NCI-H1105 treated with DMSO at 0.1 percent for 48 hours (cell line): Measurements from ENCODE around the gene KDELR1.
"Not testable (repeated sequence)": the region's sequence is repeated elsewhere in the genome, so short reads cannot be mapped to it uniquely, and the experiment has no call there.

Experiments
- DNase-seq: peaks from one replicate; lab custom pipeline; 2025; lab: John Stamatoyannopoulos, UW

The KDELR1 gene

DNA sequence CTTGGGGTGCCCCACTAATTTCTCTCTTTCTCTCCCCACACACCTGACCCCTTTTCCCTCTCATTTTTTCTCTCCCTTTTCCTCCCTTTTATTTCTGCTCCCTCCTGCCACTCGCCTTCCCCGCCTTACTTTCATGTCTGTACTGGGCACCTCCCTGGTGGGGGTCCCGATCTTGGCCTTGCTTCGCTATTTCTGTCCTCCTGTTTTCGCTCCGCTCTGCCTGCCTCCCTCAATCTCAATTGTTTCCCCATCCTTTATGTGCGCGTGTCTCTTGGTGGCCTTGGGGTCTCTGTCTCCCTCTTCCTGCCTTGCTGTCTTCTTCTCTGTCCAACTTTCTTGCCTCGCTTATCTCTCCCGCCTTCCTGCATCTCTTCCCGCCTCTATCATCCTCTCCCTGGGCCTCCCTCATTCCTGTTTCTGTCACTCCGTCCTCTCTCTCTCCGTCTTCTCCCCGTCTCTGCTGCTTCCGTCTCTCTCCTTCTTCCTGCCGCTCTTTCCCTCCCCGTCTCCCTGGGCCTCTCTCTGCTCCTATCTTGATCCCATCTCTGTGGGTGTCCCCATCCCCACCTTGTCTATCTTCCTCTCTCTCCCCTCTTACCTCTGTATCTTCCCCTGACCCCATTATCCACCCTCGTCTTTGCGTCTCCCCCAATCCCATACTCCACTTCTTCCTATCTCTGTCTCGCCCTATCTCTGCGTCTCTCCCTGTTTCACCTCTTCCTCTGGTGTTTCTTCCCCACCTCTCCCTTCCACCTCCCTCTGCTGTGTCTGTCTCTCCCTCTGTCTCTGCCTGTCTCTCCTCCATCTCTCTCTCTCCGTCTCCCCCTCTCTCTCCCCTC is 6.1 kb upstream of the KDELR1 start:
- no peak for DNase-seq

DNA sequence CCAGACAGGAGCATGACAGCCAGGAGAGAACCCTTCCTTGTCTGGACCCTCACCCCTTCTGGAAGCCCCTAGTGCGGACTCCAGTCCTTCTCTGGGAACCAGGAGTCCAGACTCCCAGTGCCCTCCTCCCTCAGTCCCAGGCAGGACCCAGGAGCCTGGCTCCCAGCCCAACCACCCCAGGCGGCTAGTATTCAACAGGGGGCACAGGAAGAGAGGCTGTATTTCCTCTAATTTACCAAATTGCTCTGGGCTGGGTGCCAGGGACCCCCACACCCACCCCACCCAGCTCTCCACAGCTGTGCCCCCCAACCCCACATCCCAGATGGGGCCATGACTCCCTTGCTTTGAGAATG is 5.4 kb upstream of the KDELR1 start:
- DNase-seq = no peak

DNA sequence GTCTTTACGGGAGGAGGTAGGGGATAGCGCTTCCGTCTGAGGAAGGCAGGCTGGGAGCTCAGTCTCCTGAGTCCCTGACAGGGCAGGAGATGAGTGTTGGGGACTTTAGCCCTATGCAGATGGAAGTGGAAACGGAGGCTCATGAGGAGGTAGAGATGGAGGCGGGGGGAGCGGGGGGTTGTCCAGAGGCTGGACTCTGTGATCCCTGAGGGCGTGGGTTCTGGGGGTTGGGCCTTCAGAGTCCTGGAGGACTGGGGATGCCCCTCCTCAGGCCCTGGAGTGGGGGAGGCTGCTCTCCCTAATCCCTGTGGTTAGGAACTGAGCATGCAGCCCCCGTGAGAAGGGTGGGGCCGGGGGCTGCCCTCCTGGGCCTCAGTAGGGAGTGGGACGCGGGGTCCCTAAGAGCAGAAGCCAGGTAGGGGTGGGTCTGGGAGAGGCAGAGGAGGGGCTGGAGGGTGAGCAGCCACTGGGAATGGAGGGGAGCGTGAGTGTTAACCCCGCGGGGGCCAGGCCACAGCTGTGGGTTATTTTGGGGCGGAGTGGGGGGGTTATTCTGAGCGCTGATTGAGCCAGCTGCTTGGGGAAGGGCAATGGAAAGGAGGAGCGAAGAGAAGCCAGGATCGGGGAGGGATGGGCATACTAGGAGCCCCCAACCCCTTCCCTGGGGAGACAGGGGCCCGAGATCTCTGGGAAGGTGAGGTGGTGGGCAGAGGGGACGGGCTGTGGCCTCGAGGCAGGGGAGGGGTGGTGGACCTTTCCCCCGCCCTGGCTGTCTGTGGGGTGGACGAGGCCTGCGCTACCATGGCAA is 4.9 kb upstream of the KDELR1 start:
- no peak for DNase-seq

DNA sequence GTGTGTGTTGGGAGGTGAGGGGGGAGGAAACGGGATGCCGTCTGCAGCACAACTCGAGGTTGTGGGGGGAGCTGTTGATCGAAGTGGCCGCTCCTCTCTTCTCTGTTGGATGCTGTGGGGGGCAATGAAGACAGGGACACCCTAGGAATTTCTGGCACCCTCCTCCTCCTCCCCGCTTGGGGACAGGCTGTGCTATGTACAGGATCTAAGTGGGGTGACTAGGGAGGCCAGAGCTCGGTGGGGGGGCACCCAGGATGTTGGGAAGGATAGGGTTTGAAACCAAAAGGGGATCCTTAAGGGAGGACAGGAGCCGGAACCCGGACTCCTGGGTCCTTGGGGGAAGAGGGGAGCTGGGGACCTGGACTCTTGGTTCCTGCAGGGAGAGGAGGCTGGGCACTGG is 4.1 kb upstream of the KDELR1 start:
- DNase-seq = no peak

DNA sequence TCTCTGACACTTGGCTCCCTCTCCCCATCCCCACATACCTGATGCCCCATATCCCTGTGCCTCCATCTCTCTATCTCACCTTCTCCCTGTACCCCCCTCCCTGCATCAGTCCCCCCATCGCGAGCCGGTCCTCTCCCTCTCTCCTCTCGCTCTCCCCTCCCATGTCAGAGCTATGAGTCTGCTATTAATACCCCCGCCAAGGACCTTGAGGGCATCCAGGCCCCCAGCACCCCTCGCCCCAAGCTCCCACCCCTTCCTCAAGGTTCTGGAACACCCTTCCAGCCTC is 3.8 kb upstream of the KDELR1 start:
- DNase-seq = no peak

DNA sequence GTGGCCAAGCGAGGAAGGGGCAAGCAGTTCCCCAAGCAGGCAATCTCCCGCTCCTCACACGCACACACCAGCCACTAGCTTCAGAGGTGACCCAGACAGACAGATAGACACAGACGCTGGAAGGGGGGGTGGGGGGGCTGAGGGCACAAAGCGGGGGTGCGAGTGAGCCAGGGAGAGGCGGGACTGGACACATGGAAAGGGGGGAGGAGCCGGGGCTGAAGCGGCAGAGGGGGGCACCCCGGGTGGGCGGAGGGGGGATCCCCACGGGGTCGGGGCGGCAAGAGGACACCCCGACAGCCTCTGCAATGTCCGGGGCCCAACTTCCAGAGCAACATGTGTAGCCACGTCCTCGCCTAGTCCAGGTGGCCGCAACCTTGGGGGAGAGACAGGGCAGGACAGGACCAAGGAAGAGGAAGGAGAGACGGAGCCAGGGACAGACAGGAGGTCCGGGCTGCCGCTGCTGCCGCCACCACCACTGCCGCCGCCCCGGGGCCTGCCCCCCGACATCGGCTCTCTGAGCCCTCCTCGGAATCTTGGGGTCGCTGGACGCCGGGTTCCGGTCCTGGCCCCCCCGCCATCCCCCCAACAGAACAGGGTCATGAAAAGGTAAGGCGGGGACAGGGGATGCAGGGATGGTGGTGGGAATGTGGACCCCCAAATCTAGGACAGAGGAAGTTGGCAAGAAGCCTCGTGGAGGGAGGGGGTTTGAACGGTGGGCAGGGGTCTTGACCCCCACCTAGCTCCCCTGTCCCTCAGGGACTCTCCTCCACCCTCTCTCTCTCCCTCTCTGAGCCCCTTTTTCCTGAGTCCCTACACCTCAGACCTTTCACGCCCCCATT is 3.2 kb upstream of the KDELR1 start:
- DNase-seq = no peak

DNA sequence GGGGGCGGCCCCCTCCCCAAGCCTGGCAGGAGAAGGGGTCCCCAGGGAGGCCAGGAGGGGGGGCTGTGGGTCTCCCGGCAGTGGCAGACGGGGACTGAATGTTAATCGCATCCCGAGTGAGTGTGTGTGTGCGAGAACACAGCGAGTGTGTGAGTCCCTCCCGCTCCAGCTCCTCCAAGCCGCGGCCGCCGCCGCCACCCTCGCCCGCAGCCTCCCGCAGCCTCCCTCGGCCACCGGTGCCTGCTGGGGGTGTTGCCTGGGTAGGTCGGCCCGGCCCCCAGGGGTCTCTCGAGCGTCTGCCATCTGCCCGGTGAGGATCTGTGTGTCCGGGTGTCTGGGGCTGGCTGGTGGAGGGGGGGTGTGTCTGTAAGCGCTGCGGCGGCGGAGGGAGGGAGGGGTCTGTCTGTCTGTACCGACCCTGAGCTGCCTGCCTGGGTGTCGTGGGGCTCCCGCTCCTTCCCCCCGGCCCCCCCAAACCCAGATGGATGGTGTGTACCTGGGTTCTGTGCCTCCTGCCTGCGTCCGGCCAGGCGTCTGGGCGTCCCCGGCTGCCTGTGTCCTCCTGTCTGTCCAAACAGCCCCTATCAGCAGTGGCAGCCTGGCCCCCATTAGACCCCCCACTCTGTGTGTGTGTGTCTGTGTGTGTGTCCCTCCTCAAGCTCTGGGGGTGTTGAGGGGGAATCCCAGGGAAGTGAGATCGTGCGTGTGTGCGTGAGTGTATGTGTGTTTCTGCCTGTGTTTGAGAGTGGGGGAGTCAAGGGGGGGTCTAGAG is 2.4 kb upstream of the KDELR1 start, which contains the start of gene GRIN2D:
GRIN2D (plus strand) TSS at position 110 of the 772 bp plus-strand sequence. CDS start 4,725 bp downstream, outside the sequence.
- no peak for DNase-seq

DNA sequence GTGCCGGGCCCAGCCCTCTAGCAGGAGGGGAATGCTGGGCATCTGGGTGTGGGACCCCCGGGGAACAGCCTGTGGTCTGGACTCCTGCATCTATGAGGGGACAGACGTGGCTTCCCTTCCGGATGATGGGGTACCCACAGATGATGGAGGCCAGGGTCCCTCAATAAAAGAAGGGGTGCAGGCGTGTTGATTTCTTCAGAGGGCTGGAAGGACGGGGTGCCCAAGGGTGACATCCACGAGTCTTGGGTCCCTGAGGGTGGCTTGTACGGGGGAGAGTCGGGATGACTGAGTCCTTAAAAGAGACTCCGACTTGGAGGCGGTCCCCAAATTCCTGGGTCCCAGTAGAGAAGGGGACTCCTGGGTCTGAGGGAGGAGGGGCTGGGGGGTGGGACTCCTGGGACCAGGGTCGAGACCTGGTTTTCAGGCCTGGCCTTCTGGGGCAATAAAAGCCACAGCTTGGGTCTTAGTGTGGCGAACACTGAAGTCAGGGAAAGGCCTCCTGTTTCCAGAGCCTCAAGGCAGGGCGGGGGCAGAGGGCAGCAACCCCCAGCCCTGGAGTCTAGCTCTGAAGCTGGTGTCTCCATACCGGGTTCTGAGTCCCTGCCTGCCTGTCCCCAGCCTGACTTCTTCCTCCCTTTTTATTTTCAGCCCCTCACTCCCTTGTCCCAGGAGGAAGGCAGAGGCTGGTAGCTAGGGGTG is 1.7 kb upstream of the KDELR1 start:
- DNase-seq = no peak

DNA sequence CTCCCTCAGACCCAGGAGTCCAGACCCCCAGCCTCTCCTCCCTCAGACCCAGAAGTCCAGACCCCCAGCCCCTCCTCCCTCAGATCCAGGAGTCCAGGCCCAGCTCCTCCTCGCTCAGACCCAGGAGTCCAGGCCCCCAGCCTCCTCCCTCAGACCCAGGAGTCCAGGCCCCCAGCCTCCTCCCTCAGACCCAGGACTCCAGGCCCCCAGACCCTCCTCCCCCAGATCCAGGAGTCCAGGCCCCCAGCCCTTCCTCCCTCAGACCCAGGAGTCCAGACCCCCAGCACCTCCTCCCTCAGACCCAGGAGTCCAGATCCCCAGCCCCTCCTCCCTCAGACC is 624 bp upstream of the KDELR1 start:
- not testable (repeated sequence) for DNase-seq

DNA sequence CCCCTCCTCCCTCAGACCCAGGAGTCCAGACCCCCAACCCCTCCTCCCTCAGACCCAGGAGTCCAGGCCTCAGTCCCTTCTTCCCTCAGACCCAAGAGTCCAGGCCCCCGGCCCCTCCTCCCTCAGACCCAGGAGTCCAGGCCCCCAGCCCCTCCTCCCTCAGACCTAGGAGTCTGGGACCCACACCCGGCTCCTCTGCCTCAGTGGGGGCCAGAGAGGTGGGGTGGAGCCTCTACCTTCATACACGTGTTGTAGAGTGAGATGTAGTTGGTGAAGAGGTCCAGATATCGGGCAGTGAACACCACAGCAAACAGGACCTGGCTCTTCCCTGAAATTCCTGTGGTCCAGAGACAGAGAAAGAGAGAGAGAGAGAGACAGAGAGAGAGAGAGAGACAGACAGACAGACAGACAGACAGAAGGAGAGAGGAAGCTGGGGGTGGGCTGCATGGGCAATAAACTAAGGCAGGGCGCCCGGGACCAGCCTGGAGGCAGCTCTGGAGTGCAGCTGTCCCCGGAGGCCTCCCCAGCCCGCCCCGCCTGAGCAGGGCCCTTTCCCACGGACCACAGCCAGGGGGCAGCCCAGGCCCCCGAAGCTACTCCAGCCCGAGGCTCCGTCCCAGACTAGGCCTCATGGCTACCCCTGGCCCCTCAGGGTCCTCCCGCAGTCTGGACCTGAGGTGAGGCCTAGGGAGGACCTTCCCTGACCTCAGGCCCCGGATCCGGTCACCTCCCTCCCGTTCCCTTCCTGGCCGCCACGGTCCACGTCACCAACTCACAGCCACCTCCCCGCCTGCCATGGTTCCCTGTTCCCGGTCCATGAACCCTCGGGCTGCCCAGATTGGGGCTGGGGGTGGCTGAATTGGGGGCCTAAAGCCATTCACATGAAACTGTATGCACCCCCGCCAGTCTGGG is 907 bp downstream of the KDELR1 start:
- peak; percentile 37 for DNase-seq

DNA sequence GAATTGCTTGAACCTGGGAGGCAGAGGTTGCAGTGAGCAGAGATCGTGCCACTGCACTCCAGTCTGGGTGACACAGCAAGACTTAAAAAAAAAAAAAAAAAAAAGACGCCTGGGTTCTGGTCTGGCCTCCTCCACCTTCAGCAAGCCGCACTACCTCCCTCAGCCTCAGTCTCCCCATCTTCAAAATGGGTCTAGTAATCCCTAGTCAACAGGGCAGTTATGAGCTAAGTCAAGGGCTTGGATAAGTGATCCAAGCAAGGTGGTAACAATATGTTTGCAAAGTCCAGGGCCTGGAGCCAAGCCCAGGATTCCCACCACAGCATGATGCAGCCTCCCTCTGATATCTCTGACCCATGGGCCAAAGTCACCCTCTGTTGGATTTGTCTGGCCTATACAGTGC is 4.4 kb downstream of the KDELR1 start:
- no peak for DNase-seq

DNA sequence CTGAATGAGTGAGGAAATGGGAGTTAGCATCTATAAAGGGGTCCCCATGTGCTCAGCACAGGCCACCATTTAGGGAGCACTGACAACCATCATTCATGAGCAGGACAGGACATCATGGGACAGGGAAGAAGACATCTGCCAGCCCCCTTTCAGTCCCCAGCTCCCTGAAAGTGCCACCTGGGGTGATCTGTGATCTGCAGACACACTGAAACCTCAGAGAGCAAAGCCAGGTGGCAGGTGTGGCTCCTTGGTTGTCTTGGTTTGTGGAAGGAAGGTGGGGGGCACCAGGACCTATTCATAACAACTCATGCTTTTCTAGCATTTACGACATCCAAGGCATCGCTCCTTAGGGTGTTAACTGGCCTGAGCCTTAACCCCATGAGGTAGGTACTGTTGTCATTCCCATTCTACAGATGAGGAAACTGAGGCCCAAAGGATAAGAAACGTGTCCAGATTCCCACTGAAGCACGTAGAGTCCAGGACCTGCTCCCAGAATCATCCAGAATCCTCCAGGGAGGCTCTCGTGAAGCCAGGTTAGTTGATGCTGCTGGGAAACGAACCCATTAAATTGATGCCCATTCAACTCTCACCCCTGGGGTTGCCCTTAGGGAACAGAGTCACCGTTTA is 5.8 kb downstream of the KDELR1 start:
- DNase-seq = no peak

DNA sequence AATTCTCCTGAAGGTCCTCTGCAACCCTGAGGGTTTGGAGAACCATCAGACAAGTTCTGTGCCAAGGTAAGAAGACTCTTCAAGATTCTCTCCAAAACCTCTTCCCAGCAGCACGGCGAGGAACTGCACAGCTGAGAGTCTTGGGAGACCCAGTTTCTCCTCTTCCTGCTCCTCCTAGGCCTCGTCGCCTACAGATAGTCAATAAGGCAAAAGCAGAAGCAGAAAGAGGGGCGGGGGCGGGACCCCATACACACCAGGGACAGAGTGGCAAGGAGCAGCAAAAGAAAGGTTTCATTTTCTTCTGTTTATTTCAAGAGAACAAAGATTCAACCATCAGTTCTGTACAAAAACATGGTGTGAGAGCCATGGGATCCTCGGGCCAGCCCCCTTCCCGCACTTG is 9.1 kb downstream of the KDELR1 start:
- no peak for DNase-seq

DNA sequence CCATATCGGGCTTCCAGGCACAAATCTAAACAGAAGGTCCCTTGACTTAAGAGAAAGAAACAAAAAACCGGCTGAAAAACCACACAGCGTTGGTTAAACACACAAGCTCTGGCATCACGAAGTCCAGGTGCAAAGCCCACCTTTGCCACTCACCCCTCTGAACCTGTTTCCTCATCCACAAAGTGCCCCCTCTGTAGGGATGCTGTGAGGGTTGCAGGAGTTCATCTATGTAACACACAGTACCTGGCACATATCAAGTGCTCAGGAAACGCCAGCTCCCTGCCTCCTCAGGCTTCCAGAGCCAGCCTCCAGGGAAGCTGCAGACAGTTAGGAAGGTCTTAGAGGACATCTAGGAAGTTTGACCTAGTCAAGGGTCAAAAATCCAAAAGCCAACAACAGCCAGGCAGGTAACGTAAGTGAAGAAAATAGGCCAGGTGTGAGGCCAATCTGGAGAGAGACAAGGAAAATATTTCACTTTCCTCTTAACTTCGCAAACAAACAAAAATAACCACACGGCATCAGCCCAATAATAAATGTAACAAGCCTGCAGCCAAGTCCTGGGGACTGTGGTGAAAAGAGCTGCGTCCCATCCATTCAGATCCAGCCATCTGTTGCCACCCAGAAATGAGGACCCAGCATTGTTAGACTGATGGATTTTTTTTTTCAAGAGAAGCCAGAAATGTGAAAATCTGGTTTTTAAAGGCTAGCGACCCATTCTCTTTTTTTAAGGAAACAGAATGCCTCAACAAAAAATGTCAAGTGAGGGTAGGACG is 10.0 kb downstream of the KDELR1 start:
- no peak for DNase-seq

DNA sequence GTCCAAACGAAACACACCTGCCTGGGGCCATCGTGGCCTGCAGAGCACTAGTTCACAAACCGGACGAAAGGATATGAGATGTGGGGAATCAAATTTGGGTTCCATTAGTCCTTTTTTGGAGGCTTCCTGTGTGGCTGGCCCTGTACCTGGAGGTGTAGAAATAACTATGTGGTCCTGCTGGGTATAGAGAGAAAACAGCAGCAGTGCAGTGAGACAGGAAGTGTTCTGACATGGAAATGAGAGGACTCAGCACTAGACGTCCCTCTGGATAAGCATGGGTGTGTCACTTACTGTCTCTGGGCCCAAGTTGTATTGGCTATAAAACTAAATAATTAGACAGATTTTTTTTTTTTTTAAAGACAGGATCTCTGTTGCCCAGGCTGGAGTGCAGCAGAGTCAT is 12.3 kb downstream of the KDELR1 start:
- no peak for DNase-seq

DNA sequence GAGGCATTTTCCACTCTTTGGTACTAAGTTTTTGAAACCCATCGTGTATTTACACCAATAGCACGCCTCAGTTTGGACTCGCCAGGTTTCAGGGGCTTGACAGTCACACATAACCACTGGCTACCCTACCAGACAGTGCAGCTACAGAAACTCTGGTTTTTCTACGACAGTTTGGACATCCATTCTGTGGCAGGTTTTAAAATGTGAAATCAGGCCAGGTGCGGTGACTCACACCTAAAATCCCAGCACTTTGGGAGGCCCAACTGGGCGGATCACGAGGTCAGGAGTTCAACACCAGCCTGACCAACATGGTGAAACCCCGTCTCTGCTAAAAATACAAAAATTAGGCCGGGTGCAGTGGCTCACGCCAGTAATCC is 13.2 kb downstream of the KDELR1 start:
- DNase-seq = no peak

DNA sequence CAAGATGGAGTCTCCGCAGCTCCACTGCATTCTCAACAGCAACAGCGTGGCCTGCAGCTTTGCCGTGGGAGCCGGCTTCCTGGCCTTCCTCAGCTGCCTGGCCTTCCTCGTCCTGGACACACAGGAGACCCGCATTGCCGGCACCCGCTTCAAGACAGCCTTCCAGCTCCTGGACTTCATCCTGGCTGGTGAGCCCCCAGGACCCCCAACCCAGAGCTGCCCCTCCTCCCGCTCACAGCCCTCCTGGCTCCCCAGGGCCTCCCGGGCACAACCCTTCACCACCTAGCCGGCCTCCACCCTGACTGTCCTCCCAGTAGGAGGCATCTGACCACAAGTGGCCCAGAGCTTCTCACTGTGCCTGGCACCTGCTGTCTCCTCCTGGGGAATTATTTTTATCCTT is 17.8 kb downstream of the KDELR1 start:
- DNase-seq = no peak

DNA sequence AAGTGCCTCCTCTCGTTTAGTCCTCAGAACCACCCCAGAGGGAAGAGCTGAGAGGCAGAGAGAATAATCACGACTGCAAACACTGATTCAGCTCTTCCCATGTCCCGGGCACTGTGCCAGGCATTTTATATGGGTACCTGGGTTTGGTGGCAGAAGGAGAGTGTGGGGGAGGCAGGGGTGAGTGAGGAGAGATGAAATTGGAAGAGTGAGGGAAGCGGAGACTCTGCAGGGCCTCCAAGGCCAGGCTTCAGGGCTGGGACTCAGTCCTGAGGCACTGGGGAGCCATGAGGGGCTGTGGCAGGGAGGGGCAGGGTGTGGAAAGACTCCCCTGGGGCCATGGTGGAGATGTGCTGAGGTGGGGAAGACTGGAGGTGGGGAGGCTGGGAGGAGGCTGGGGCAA is 18.4 kb downstream of the KDELR1 start:
- peak; percentile 80 for DNase-seq

DNA sequence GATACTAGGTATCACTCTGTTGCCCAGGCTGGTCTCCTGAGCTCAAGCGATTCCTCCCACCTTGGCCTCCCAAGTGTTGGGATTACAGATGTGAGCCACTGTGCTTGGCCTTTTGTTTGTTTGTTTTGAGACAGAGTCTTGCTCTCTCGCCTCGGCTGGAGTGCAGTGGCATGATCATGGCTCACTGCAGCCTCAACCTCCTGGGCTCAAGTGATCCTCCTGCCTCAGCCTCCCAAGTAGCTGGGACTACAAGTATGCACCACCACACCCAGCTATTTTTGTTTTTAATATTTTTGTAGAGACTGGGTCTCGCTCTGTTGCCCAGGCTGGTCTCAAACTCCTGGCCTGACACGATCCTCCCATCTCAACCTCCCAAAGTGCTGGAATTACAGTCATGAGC is 19.6 kb downstream of the KDELR1 start:
- not testable (repeated sequence) for DNase-seq
